PFSK-1 (cell line): ENCODE data around the gene ARHGAP15.

Experiments
- FOXP2 ChIP-seq: optimal IDR thresholded peaks from 2 replicates; pipeline ENCODE3; 2011; ENCODE audit warnings: borderline replicate concordance, control low read depth, inconsistent platforms; ENCODE audit not compliant: insufficient read depth; ENCODE audit errors: extremely low read length, extremely low read depth
- POLR2AphosphoS5 ChIP-seq: IDR thresholded peaks from 2 replicates; pipeline ENCODE4 v1.6.1; 2012; ENCODE audit warnings: low read depth, mild to moderate bottlenecking, control low read depth, low read length, moderate library complexity
- SIN3A ChIP-seq: IDR thresholded peaks from 2 replicates; pipeline ENCODE4 v1.6.1; 2012; ENCODE audit warnings: mild to moderate bottlenecking, low read length, moderate library complexity, borderline replicate concordance; ENCODE audit not compliant: insufficient read depth
- TAF1 ChIP-seq: IDR thresholded peaks from 2 replicates; pipeline ENCODE4 v1.6.1; 2012; ENCODE audit warnings: low read length, control low read depth, borderline replicate concordance; ENCODE audit not compliant: insufficient read depth
- TF ChIP-seq, protein P1 (sequence below), 2 experiments: IDR thresholded peaks; 2 replicates each; pipeline versions ENCODE4 v1.6.1 to v1.8.0; 2011 to 2012; ENCODE audit warnings: low read depth in 2 of 2, low read length in 2 of 2, control low read depth in 1 of 2, inconsistent platforms in 1 of 2, mild to moderate bottlenecking in 1 of 2, moderate library complexity in 1 of 2; ENCODE audit not compliant: insufficient read depth in 1 of 2

The ARHGAP15 gene

DNA sequence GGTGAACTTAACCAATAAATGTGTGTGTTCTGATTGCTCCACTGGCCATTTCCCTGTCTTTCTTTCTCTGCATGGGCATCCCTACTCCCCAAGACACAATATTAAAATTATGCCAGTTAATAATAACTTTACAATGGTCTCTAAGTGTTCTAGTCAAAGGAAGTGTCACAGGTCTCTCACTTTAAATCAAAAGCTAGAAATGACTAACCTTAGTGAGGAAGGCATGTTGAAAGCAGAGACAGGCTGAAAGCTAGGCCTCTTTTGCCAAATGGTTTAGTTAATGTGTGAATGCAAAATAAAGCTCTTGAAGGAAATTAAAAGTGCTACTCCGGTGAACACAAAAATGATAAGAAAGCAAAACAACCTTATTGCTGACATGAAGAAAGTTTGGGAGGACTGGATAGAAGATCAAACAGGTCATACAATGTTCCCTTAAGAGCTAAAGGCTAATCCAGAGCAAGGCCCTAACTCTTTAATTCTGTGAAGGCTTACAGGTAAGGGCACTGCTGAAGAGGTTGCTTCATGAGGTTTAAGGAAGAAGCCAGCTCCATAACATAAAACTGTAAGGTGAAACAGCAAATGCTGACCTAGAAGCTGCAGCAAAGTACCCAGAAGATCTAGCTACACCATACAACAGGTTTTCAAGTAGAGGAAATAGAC is 44.0 kb upstream of the ARHGAP15 start:
- TF ChIP-seq TAF1 (no peak), SIN3A (no peak), FOXP2 (no peak)
- TF ChIP-seq, protein P1, sequence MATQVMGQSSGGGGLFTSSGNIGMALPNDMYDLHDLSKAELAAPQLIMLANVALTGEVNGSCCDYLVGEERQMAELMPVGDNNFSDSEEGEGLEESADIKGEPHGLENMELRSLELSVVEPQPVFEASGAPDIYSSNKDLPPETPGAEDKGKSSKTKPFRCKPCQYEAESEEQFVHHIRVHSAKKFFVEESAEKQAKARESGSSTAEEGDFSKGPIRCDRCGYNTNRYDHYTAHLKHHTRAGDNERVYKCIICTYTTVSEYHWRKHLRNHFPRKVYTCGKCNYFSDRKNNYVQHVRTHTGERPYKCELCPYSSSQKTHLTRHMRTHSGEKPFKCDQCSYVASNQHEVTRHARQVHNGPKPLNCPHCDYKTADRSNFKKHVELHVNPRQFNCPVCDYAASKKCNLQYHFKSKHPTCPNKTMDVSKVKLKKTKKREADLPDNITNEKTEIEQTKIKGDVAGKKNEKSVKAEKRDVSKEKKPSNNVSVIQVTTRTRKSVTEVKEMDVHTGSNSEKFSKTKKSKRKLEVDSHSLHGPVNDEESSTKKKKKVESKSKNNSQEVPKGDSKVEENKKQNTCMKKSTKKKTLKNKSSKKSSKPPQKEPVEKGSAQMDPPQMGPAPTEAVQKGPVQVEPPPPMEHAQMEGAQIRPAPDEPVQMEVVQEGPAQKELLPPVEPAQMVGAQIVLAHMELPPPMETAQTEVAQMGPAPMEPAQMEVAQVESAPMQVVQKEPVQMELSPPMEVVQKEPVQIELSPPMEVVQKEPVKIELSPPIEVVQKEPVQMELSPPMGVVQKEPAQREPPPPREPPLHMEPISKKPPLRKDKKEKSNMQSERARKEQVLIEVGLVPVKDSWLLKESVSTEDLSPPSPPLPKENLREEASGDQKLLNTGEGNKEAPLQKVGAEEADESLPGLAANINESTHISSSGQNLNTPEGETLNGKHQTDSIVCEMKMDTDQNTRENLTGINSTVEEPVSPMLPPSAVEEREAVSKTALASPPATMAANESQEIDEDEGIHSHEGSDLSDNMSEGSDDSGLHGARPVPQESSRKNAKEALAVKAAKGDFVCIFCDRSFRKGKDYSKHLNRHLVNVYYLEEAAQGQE (IDR thresholded peaks at IDR 0.05; ENCODE audit: insufficient read depth in 1 of 2, low read depth in 2 of 2, low read length in 2 of 2) = no peak

- no peak for TF ChIP-seq FOXP2
- no peak for TF ChIP-seq POLR2AphosphoS5
- TF ChIP-seq TAF1 = no peak
- TF ChIP-seq SIN3A = no peak
- TF ChIP-seq, protein P1 (IDR thresholded peaks at IDR 0.05; ENCODE audit: insufficient read depth in 1 of 2, low read depth in 2 of 2, low read length in 2 of 2) = no peak
These were observed 42.2 kb upstream of the ARHGAP15 start for GRCh38 chr2:143087033-143087432.

- TF ChIP-seq POLR2AphosphoS5 (no peak), TAF1 (no peak), FOXP2 (no peak), SIN3A (no peak)
- TF ChIP-seq, protein P1 (IDR thresholded peaks at IDR 0.05; ENCODE audit: insufficient read depth in 1 of 2, low read depth in 2 of 2, low read length in 2 of 2) = no peak
These were observed 40.8 kb upstream of the ARHGAP15 start for GRCh38 chr2:143088388-143088787.

GRCh38 chr2:143110758-143111428 is 18.3 kb upstream of the ARHGAP15 start:
- TF ChIP-seq, protein P1 (IDR thresholded peaks at IDR 0.05; ENCODE audit: insufficient read depth in 1 of 2, low read depth in 2 of 2, low read length in 2 of 2) = no peak
- TF ChIP-seq TAF1 = no peak
- no peak for TF ChIP-seq SIN3A
- no peak for TF ChIP-seq POLR2AphosphoS5
- no peak for TF ChIP-seq FOXP2

DNA sequence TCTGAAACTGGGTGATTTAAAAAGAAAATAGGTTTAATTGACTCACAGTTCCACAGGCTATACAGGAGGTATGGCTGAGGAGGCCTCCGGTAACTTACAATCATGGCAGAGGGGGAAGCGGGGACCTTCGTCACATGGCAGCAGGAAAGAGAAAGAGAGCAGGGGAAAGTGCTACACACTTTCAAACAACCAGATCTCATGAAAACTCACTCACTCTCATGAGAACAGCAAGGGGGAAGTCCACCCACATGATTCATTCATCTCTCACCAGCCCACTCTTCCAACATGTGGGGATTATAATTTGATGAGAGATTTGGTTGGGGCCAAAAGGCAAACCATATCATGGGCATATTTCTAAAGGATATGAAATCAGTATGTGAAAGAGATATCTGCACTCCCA is 12.0 kb upstream of the ARHGAP15 start:
- TF ChIP-seq, protein P1 (IDR thresholded peaks at IDR 0.05; ENCODE audit: insufficient read depth in 1 of 2, low read depth in 2 of 2, low read length in 2 of 2) = no peak
- no peak for TF ChIP-seq SIN3A
- no peak for TF ChIP-seq TAF1
- TF ChIP-seq FOXP2 = no peak
- TF ChIP-seq POLR2AphosphoS5 = no peak
